Panc1 (cell line): Measurements from ENCODE around the gene CLDN15. TPM values are rescaled to one million over a fixed set of nuclear protein-coding genes. Genes with fewer than 3 reads are reported as not detected.

ENCODE experiments used
- ATAC-seq: fragments of 200-7000 bp; cut with Tn5 transposase; 2 replicates; pipeline ENCODE4 v1.9.1; 2020; ENCODE audit warnings: mild to moderate bottlenecking, moderate library complexity
- BruUV-seq: library from RNA; stranded (reverse); fragments of 400-500 nt; replicated peaks from 2 replicates; lab custom pipeline; 2021; lab: Mats Ljungman, UMichigan
- CTCF ChIA-PET: fragments of 300-600 bp; sonication (Branson Sonifier 250); formaldehyde crosslinking; loops from one replicate; lab custom pipeline; 2022; ENCODE audit warnings: antibody characterized with exemption; lab: Charles Lee
- POLR2A ChIA-PET: fragments of 300-600 bp; sonication (Branson Sonifier 250); formaldehyde crosslinking; loops from one replicate; lab custom pipeline; 2022; ENCODE audit warnings: antibody characterized with exemption; lab: Charles Lee
- DNase-seq: peaks from one replicate; pipeline ENCODE4 v3.0.0-alpha.2; 2010; ENCODE audit warnings: low read depth, low spot score
- H3K27ac ChIP-seq: 2 replicates; pipeline ENCODE4 v1.5.1; 2011; ENCODE audit warnings: mild to moderate bottlenecking, low read length, inconsistent platforms
- H3K27me3 ChIP-seq: fragments of 200-500 bp; sonication (Bioruptor generic); 2 replicates; pipeline ENCODE4 v1.6.0; 2014; ENCODE audit warnings: low read length, inconsistent platforms; ENCODE audit not compliant: control insufficient read depth, insufficient read depth
- H3K36me3 ChIP-seq: fragments of 200-500 bp; sonication (Bioruptor generic); 2 replicates; pipeline ENCODE4 v1.5.1; 2014; ENCODE audit warnings: inconsistent platforms, mild to moderate bottlenecking, low read length, moderate library complexity; ENCODE audit not compliant: control insufficient read depth, insufficient read depth
- H3K4me1 ChIP-seq: 2 replicates; pipeline ENCODE4 v1.5.1; 2011; ENCODE audit warnings: inconsistent platforms, mild to moderate bottlenecking, low read length, moderate library complexity; ENCODE audit not compliant: control insufficient read depth, insufficient read depth
- H3K4me3 ChIP-seq, 2 experiments: 2 replicates each; pipeline ENCODE4 v1.5.1; 2011 to 2012; ENCODE audit warnings: low read depth in 2 of 2, low read length in 2 of 2, mild to moderate bottlenecking in 2 of 2, inconsistent platforms in 1 of 2, moderate library complexity in 1 of 2
- H3K9me3 ChIP-seq: fragments of 200-500 bp; sonication (Bioruptor generic); 2 replicates; pipeline ENCODE4 v1.5.1; 2014; ENCODE audit warnings: low read depth, mild to moderate bottlenecking, inconsistent platforms, low read length, moderate library complexity; ENCODE audit not compliant: control insufficient read depth, insufficient read depth
- POLR2AphosphoS5 ChIP-seq: IDR thresholded peaks from 2 replicates; pipeline ENCODE4 v1.6.1; 2012; ENCODE audit warnings: mild to moderate bottlenecking, low read depth, low read length, moderate library complexity
- REST ChIP-seq, 2 experiments: IDR thresholded peaks; 2 replicates each; pipeline ENCODE4 v1.6.1; 2011 to 2012; ENCODE audit warnings: low read depth in 2 of 2, control low read depth in 1 of 2, low read length in 1 of 2, mild to moderate bottlenecking in 1 of 2, moderate library complexity in 1 of 2; ENCODE audit not compliant: insufficient read depth in 1 of 2
- SIN3A ChIP-seq: IDR thresholded peaks from 2 replicates; pipeline ENCODE4 v1.6.1; 2012; ENCODE audit warnings: low read depth, mild to moderate bottlenecking, low read length, moderate library complexity, borderline replicate concordance; ENCODE audit not compliant: insufficient read depth
- TCF7L2 ChIP-seq: IDR thresholded peaks from 2 replicates; pipeline ENCODE4 v1.6.1; 2011; ENCODE audit warnings: mild to moderate bottlenecking, low read depth, low read length, inconsistent platforms
- in situ Hi-C: cut with HindIII; loops from 2 replicates; pipeline ENCODE4 v1.10.0; 2016; ENCODE audit warnings: low sequenced_read_pairs, low pct_unique_long_range_greater_than_20kb
- intact Hi-C: fragments of 100-400 bp; cut with micrococcal nuclease; formaldehyde crosslinking; loops from one replicate; pipeline ENCODE4 v1.10.0; 2022; ENCODE audit not compliant: unreplicated experiment
- total RNA-seq: library from RNA; stranded (reverse); gene quantifications from one replicate; pipeline ENCODE4 v1.2.1, GENCODE V29; 2021; ENCODE audit not compliant: unreplicated experiment
- TF ChIP-seq, protein P1 (sequence below): fragments of 450-650 bp; IDR thresholded peaks from 2 replicates; pipeline ENCODE4 v1.5.1; 2017; ENCODE audit warnings: mild to moderate bottlenecking

Gene CLDN15
- total RNA-seq, 1 experiment from 2014 or later = 8.0 TPM

- no TSS peak for BruUV-seq
- in situ Hi-C loops (no loop called here), intact Hi-C loops (no loop called here)
- POLR2A ChIA-PET = no interaction called here
- ATAC-seq (peak; percentile 75), DNase-seq (no peak)
- Histone ChIP-seq H3K27me3 (no peaks in the 10 kb centered on the region), H3K4me3 (peak overlapping the region; percentile 42 to 55), H3K36me3 (no peaks in the 10 kb centered on the region), H3K4me1 (peaks cover 6% of the 10 kb centered on the region; the same call in 1 of the 2 replicates), H3K9me3 (no peaks in the 10 kb centered on the region), H3K27ac (peak overlapping the region; percentile 49)
- CTCF ChIA-PET = interaction anchor here (0.9 kb wide), 1 partner anchor 51 kb away, joined by 3 read pairs; no protein-coding TSS in a partner anchor
- TF ChIP-seq, protein P1, sequence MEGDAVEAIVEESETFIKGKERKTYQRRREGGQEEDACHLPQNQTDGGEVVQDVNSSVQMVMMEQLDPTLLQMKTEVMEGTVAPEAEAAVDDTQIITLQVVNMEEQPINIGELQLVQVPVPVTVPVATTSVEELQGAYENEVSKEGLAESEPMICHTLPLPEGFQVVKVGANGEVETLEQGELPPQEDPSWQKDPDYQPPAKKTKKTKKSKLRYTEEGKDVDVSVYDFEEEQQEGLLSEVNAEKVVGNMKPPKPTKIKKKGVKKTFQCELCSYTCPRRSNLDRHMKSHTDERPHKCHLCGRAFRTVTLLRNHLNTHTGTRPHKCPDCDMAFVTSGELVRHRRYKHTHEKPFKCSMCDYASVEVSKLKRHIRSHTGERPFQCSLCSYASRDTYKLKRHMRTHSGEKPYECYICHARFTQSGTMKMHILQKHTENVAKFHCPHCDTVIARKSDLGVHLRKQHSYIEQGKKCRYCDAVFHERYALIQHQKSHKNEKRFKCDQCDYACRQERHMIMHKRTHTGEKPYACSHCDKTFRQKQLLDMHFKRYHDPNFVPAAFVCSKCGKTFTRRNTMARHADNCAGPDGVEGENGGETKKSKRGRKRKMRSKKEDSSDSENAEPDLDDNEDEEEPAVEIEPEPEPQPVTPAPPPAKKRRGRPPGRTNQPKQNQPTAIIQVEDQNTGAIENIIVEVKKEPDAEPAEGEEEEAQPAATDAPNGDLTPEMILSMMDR = no peak
- TF ChIP-seq SIN3A = no peak
- TF ChIP-seq POLR2AphosphoS5 = no peak
- no peak for TF ChIP-seq TCF7L2
These were observed 5.3 kb downstream of the CLDN15 start for GRCh38 chr7:101232141-101232850.

DNA sequence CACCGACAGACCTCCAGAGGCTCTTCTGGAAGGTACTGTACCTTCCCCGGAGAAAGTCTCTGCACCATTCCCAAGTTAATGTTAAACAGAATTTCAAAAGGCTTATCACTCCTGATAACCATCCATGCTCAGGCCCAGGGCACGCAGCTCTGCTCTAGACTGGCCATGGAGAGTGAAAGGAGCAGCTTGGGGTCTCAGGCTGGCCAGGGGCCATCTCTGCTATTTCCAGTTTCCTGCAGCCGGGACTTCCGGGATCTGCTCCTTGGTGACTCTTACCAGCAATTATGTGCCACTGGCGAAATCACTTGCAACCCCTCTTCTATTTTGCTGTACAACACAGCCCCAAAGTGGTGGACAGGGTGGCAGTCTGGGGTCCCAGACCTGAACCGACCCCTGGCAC, 6.0 kb downstream of the CLDN15 start:
- ATAC-seq (0 out of 2 replicates have a peak, but pooled peaks have one; percentile 5), DNase-seq (no peak)
- Histone ChIP-seq H3K4me1 (peaks cover 6% of the 10 kb centered on the region; the same call in 1 of the 2 replicates), H3K9me3 (no peaks in the 10 kb centered on the region), H3K27ac (peak overlapping the region; percentile 49), H3K27me3 (no peaks in the 10 kb centered on the region), H3K4me3 (peak overlapping the region in 1 of 2 experiments; percentile 55; a peak in 2 of 4 replicates), H3K36me3 (no peaks in the 10 kb centered on the region)
- in situ Hi-C loops = no loop called here
- ChIA-PET CTCF (no interaction called here), POLR2A (interaction anchor here (0.6 kb wide), 1 partner anchor 13 kb away, joined by 6 read pairs; the partner anchor contains the start of gene ZNHIT1)
- no TSS peak for BruUV-seq
- intact Hi-C loops = no loop called here
- TF ChIP-seq POLR2AphosphoS5 = no peak
- TF ChIP-seq, protein P1 = no peak
- TF ChIP-seq REST (IDR thresholded peaks at IDR 0.05; ENCODE audit: insufficient read depth in 1 of 2, low read depth in 2 of 2, low read length in 1 of 2) = no peak
- TF ChIP-seq SIN3A = no peak
- no peak for TF ChIP-seq TCF7L2
